HG03139 (cell line): ENCODE results near the gene DPEP3.

ENCODE experiments used
- ATAC-seq: cut with Tn5 transposase; IDR thresholded peaks from one replicate; pipeline ENCODE4 v1.9.1; 2021; ENCODE audit not compliant: unreplicated experiment

Gene DPEP3

GRCh38 chr16:67932462-67932840 is 47.8 kb downstream of the DPEP3 start:
- ATAC-seq: no peak

- ATAC-seq: no peak
Observed at GRCh38 chr16:67931712-67932461, 48.4 kb downstream of the DPEP3 start, which contains the start of gene CTRL. Gene CTRL (minus strand): TSS chr16:67931862. CDS start chr16:67931852, 10 bp downstream.

GRCh38 chr16:67930678-67931211 is 49.6 kb downstream of the DPEP3 start:
- ATAC-seq: no peak

- ATAC-seq: no peak
Observed at GRCh38 chr16:67930191-67930590, 50.1 kb downstream of the DPEP3 start.

- ATAC-seq: no peak
Observed at GRCh38 chr16:67928561-67929364, 51.5 kb downstream of the DPEP3 start.

GRCh38 chr16:67928147-67928546 is 52.2 kb downstream of the DPEP3 start:
- ATAC-seq: no peak

- ATAC-seq: no peak
Observed at GRCh38 chr16:67927131-67927941, 53.0 kb downstream of the DPEP3 start.

- ATAC-seq: no peak
Observed at GRCh38 chr16:67926181-67926750, 54.0 kb downstream of the DPEP3 start.
